Lower lobe of right lung (tissue), 2 donors: ENCODE data around the gene DPY19L2. TPM values are rescaled to one million over a fixed set of nuclear protein-coding genes. Genes with fewer than 3 reads are reported as not detected.
"Not testable (repeated sequence)": the region's sequence is repeated elsewhere in the genome, so short reads cannot be mapped to it uniquely, and the experiment has no call there.

Experiments
- ATAC-seq, 2 donors: fragments of 200-7000 bp; cut with Tn5 transposase; one replicate each; pipeline ENCODE4 v1.9.1; 2020 to 2022; ENCODE audit warnings: mild to moderate bottlenecking in 2 of 2, moderate library complexity in 2 of 2
- DNase-seq: peaks from one replicate; pipeline ENCODE4 v3.0.0-alpha.2; 2020
- H3K27ac ChIP-seq: fragments of 200-600 bp; one replicate; pipeline ENCODE4 v1.8.0; 2022
- H3K27me3 ChIP-seq: fragments of 200-600 bp; one replicate; pipeline ENCODE4 v1.8.0; 2022; ENCODE audit warnings: low read depth
- H3K36me3 ChIP-seq: fragments of 200-600 bp; one replicate; pipeline ENCODE4 v1.8.0; 2022; ENCODE audit warnings: mild to moderate bottlenecking
- H3K4me1 ChIP-seq: fragments of 200-600 bp; one replicate; pipeline ENCODE4 v1.8.0; 2022
- H3K4me3 ChIP-seq: fragments of 200-600 bp; one replicate; pipeline ENCODE4 v1.8.0; 2022; ENCODE audit warnings: mild to moderate bottlenecking
- H3K9me3 ChIP-seq: fragments of 200-600 bp; one replicate; pipeline ENCODE4 v1.8.0; 2022
- CTCF ChIP-seq: fragments of 200-600 bp; IDR thresholded peaks from one replicate; pipeline ENCODE4 v1.8.0; 2022; ENCODE audit warnings: antibody characterized with exemption, mild to moderate bottlenecking
- intact Hi-C: fragments of 100-400 bp; cut with DNase I; formaldehyde crosslinking; loops from one replicate; pipeline ENCODE4 v1.11.0; 2022
- total RNA-seq: library from RNA; stranded (reverse); fragmentation: NEBNext Ultra II Directional; extraction: Animal tissue kit (Norgen Biotek cat#: 25700); gene quantifications from one replicate; pipeline ENCODE4 v1.2.1, GENCODE V29; 2021
- donor health status: DM: no; HTN: yes; CAD: no; lungs with severe emphysema.

Gene DPY19L2
- total RNA-seq, 1 donor from 2014 or later: 3.2 TPM

GRCh38 chr12:63690837-63691236, 22.5 kb upstream of the DPY19L2 start:
- H3K4me3 ChIP-seq, H3K9me3 ChIP-seq, DNase-seq, H3K27ac ChIP-seq, ATAC-seq, H3K27me3 ChIP-seq, H3K4me1 ChIP-seq, H3K36me3 ChIP-seq, intact Hi-C loops: not testable (repeated sequence)

DNA sequence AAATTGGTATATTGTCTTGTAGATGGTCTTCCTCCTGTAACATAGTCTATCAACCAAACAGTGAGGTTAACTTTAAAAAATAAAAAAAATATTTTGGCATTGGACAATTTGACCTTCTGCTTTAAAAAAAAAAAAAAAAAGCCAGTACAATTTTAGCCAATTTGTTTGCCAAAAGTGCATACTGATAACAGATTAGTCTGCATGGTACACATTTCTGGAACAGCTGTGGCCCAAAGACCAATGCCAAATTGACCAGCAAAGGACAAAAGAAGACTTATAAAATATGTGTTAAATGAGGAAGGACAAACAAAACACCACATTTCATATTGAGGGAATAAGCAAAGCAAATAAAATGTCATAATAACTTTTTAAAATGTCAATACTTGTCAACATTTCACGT, 20.8 kb upstream of the DPY19L2 start:
- H3K27ac ChIP-seq, H3K4me1 ChIP-seq, H3K36me3 ChIP-seq, H3K4me3 ChIP-seq, ATAC-seq, DNase-seq, H3K27me3 ChIP-seq, H3K9me3 ChIP-seq, intact Hi-C loops: not testable (repeated sequence)

DNA sequence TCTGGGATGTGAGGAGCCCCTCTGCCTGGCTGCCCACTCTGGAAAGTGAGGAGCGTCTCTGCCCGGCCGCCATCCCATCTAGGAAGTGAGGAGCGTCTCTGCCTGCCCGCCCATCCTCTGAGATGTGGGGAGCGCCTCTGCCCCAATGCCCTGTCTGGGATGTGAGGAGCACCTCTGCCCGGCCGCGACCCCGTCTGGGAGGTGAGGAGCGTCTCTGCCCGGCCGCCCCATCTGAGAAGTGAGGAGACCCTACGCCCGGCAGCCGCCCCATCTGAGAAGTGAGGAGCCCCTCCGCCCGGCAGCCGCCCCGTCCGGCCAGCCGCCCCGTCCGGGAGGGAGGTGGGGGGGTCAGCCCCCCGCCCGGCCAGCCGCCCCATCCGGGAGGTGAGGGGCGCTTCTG, 18.3 kb upstream of the DPY19L2 start:
- DNase-seq, ATAC-seq, H3K27ac ChIP-seq, intact Hi-C loops, H3K9me3 ChIP-seq, H3K4me1 ChIP-seq, H3K36me3 ChIP-seq, H3K27me3 ChIP-seq, H3K4me3 ChIP-seq: not testable (repeated sequence)

- H3K4me1 ChIP-seq, H3K9me3 ChIP-seq, H3K36me3 ChIP-seq, H3K27me3 ChIP-seq, H3K4me3 ChIP-seq, intact Hi-C loops, DNase-seq, H3K27ac ChIP-seq, ATAC-seq: not testable (repeated sequence)
Observed at GRCh38 chr12:63685789-63686188, 17.5 kb upstream of the DPY19L2 start.

GRCh38 chr12:63682617-63683016, 14.3 kb upstream of the DPY19L2 start:
- DNase-seq, H3K36me3 ChIP-seq, H3K9me3 ChIP-seq, H3K27ac ChIP-seq, ATAC-seq, H3K27me3 ChIP-seq, H3K4me3 ChIP-seq, H3K4me1 ChIP-seq, intact Hi-C loops: not testable (repeated sequence)

DNA sequence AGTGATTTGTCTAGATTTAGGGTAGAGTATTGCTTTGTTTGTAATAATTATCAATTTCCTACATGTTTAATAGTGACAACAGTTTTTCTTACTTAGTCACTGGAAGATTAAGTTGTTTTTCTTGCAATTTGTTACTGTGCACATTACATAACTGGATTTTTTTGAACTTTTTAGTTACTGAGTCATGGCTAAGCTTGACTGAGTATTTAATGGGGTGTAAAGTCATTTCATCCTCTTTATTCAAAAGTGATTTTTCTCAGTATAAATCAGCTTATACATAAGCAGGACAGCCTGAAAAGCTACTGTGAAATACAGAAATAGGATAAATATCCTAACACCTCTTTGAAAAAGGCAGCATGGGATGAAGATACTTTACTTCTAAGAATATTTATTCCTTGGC, 12.5 kb upstream of the DPY19L2 start:
- H3K36me3 ChIP-seq, ATAC-seq, DNase-seq, H3K27me3 ChIP-seq, intact Hi-C loops, H3K9me3 ChIP-seq, H3K4me1 ChIP-seq, H3K27ac ChIP-seq, H3K4me3 ChIP-seq: not testable (repeated sequence)

- H3K27me3 ChIP-seq, ATAC-seq, H3K27ac ChIP-seq, H3K4me3 ChIP-seq, intact Hi-C loops, DNase-seq, H3K4me1 ChIP-seq, H3K9me3 ChIP-seq, H3K36me3 ChIP-seq: not testable (repeated sequence)
- peak; percentile 38 for TF ChIP-seq CTCF
Observed at GRCh38 chr12:63672550-63672949, 4.3 kb upstream of the DPY19L2 start.

DNA sequence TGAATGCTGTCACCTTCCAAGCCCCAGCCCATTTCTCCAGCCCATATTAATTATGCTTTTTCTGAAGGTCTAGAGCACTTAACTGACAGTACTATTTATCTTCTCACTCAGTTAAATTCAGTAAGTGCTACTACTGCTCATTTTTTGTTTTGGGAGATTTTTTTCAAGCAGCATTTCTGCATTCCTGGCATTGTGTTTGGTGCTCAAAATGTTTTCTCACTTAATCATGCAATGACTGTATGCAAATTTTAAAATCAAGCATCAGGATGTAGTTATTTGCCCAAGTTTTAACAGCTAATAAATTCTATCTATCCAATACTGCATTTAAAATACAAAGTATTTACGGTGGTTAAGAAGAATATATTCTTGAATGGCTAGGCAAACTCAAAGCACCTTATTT, 1.6 kb upstream of the DPY19L2 start:
- H3K27ac ChIP-seq, H3K4me3 ChIP-seq, H3K9me3 ChIP-seq, intact Hi-C loops, DNase-seq, ATAC-seq, H3K36me3 ChIP-seq, H3K4me1 ChIP-seq, H3K27me3 ChIP-seq: not testable (repeated sequence)

- H3K4me3 ChIP-seq, ATAC-seq, H3K36me3 ChIP-seq, H3K27ac ChIP-seq, intact Hi-C loops, DNase-seq, H3K9me3 ChIP-seq, H3K4me1 ChIP-seq, H3K27me3 ChIP-seq: not testable (repeated sequence)
Observed at GRCh38 chr12:63669427-63669826, 1.1 kb upstream of the DPY19L2 start.

GRCh38 chr12:63668800-63669365, 590 bp upstream of the DPY19L2 start:
- H3K27me3 ChIP-seq, H3K9me3 ChIP-seq, H3K36me3 ChIP-seq, H3K4me1 ChIP-seq, intact Hi-C loops: not testable (repeated sequence)
- Histone ChIP-seq H3K4me3 (peak overlapping the region; percentile 63), H3K27ac (peak overlapping the region; percentile 24)
- ATAC-seq (peak; percentile 56 to 62), DNase-seq (peak; percentile 44)

DNA sequence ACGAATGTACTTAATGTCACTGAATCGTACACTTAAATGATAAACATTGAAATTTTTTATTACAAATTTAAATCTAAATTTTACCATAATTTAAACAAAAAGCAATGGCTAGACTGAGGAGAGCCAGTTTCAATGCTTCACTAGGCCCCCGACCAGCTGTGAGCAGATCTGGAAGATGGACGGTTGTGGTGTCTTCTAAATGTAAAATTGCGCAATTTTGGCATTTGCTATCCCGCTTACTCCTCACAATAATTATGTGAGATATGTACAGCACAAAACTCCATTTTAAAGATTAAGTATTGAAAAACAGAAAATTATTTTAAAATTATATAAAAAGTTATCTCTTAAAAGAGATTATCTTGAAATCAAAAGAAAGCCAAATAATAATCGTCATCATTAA, 5.3 kb downstream of the DPY19L2 start:
- H3K9me3 ChIP-seq, H3K27me3 ChIP-seq, H3K4me1 ChIP-seq, H3K27ac ChIP-seq, H3K4me3 ChIP-seq, DNase-seq, H3K36me3 ChIP-seq, intact Hi-C loops, ATAC-seq: not testable (repeated sequence)

DNA sequence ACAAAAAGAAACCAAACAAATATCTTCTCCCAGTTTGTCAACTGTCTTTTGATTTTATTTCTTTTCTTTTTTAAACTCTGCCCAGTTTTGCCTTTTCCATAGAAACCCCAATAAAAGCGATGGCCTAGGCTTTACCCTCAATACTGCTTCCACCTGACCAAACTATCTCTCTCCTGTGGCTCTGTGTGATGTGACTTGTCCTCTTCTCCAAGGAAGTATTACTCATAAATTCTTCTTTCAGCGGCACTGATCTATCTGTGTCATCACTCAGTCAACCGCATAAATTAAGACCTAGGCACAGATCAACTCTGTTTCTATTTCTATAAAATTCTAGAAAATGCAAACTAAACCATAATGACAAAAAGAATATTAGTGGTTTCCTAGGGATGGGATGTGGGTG, 9.8 kb downstream of the DPY19L2 start:
- H3K36me3 ChIP-seq, H3K4me3 ChIP-seq, DNase-seq, H3K4me1 ChIP-seq, H3K9me3 ChIP-seq, H3K27me3 ChIP-seq, ATAC-seq, H3K27ac ChIP-seq, intact Hi-C loops: not testable (repeated sequence)

GRCh38 chr12:63656407-63656806, 11.9 kb downstream of the DPY19L2 start:
- H3K4me1 ChIP-seq, H3K27ac ChIP-seq, ATAC-seq, DNase-seq, H3K9me3 ChIP-seq, H3K4me3 ChIP-seq, H3K27me3 ChIP-seq, intact Hi-C loops, H3K36me3 ChIP-seq: not testable (repeated sequence)
